Gastroesophageal sphincter (tissue), 4 donors: ENCODE measurements around the gene STT3A. TPM values are rescaled to one million over a fixed set of nuclear protein-coding genes. Genes with fewer than 3 reads are reported as not detected.
A peak's percentile ranks its signal among the peaks of the same experiment; 100 is the strongest.

ENCODE experiments used
- ATAC-seq: fragments of 150-250 bp; one replicate; pipeline ENCODE4 v1.9.1; 2016; ENCODE audit warnings: mild to moderate bottlenecking, moderate library complexity
- H3K27ac ChIP-seq, 4 donors: fragments of 200-600 bp; sonication (generic) in 3 of 4; 1 replicate in 3 of 4; 2 replicates in 1 of 4; pipeline ENCODE4 v1.5.1; 2016 to 2019
- H3K27me3 ChIP-seq: fragments of 200-600 bp; sonication (generic); one replicate; pipeline ENCODE4 v1.5.1; 2019
- H3K36me3 ChIP-seq, 2 donors: fragments of 200-600 bp; sonication (generic); one replicate each; pipeline ENCODE4 v1.5.1; 2019; ENCODE audit warnings: control low read depth in 1 of 2
- H3K4me1 ChIP-seq, 3 donors: fragments of 200-600 bp; sonication (generic); 1 replicate in 2 of 3; 2 replicates in 1 of 3; pipeline ENCODE4 v1.5.1; 2016 to 2019; ENCODE audit warnings: control low read depth in 2 of 3
- H3K4me3 ChIP-seq, 2 donors: fragments of 200-600 bp; sonication (generic); one replicate each; pipeline ENCODE4 v1.5.1; 2019; ENCODE audit warnings: mild to moderate bottlenecking in 1 of 2, moderate library complexity in 1 of 2
- H3K9me3 ChIP-seq, 3 donors: fragments of 200-600 bp; sonication (generic); one replicate each; pipeline ENCODE4 v1.5.1; 2017 to 2019; ENCODE audit warnings: control low read depth in 2 of 3
- EP300 ChIP-seq: sonication (generic); formaldehyde crosslinking; IDR thresholded peaks from one replicate; pipeline ENCODE4 v1.6.1; 2017; ENCODE audit warnings: antibody characterized with exemption, mild to moderate bottlenecking
- POLR2A ChIP-seq, 2 donors: fragments of 450-650 bp; IDR thresholded peaks; one replicate each; pipeline ENCODE4 v1.6.1; 2017; ENCODE audit warnings: antibody characterized with exemption in 2 of 2, mild to moderate bottlenecking in 2 of 2, moderate library complexity in 1 of 2
- POLR2AphosphoS5 ChIP-seq: sonication (generic); formaldehyde crosslinking; IDR thresholded peaks from one replicate; pipeline ENCODE4 v1.6.1; 2017; ENCODE audit warnings: antibody characterized with exemption
- WGBS, 2 donors: methylation state at CpG; one replicate each; pipeline ENCODE4 v1.1.5; 2018; ENCODE audit warnings: low coverage in 1 of 2; 5-methylcytosine and 5-hydroxymethylcytosine counted together
- total RNA-seq, 4 donors: library from RNA; depleted of rRNA; stranded (reverse); fragments of >200 nt; gene quantifications; one replicate each; pipeline ENCODE4 v1.1.0, GENCODE V29; 2016
- TF ChIP-seq, protein P1 (sequence below), 4 experiments: fragments of 200-600 bp in 2 of 4; fragments of 450-650 bp in 2 of 4; sonication (generic) in 1 of 4; IDR thresholded peaks; one replicate each; pipeline ENCODE4 v1.5.1; 2017 to 2019; ENCODE audit warnings: antibody characterized with exemption in 4 of 4, mild to moderate bottlenecking in 2 of 4, moderate library complexity in 2 of 4

STT3A gene
- total RNA-seq, 4 donors from 2014 or later: 58.2 to 71.4 (median 60.9) TPM

DNA sequence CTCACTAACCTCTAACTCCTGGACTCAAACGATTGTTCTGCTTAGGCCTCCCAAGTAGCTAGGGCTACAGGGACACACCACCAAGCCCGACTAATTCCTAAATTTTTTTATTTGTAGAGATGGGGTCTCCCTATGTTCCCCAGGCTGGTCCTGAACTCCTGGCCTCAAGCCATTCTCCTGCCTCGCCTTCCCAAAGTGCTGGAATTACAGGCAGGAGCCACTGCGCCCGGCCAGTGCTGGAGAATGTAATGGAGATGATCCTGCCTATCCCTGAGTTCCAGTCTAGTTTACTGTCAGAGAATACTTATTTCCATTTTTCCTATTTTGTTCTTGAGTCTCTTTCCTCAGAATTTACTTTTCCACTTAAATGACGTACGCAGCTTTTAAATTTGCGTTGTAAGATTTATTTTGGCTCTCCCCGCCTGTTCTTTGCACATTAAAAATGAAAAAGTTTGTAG is 32.1 kb downstream of the STT3A start, which contains the start of gene CHEK1:
Gene CHEK1, plus strand, starts transcription at position 408 of the 458 bp plus-strand sequence. CDS start 1,606 bp downstream, outside the sequence.
- peaks cover 2 to 24% of the 10 kb centered on the region in 2 donors for H3K36me3 ChIP-seq
- 47 to 54% methylated on average over 9 of the region's 9 CpGs for WGBS, 2 donors
- H3K4me3 ChIP-seq: peak within 1 kb of the TSS; percentile 44 to 75
- peaks cover 3 to 37% (median 7%) of the 10 kb centered on the region in 3 donors for H3K4me1 ChIP-seq
- no peaks in the 10 kb centered on the region for H3K27me3 ChIP-seq
- H3K27ac ChIP-seq: peak within 1 kb of the TSS; percentile 64 to 96 (median 95)
- no peak for ATAC-seq
- TF ChIP-seq POLR2AphosphoS5 (no peak), POLR2A (IDR thresholded peaks at IDR 0.05) (no peak), EP300 (no peak)
- TF ChIP-seq, protein P1, sequence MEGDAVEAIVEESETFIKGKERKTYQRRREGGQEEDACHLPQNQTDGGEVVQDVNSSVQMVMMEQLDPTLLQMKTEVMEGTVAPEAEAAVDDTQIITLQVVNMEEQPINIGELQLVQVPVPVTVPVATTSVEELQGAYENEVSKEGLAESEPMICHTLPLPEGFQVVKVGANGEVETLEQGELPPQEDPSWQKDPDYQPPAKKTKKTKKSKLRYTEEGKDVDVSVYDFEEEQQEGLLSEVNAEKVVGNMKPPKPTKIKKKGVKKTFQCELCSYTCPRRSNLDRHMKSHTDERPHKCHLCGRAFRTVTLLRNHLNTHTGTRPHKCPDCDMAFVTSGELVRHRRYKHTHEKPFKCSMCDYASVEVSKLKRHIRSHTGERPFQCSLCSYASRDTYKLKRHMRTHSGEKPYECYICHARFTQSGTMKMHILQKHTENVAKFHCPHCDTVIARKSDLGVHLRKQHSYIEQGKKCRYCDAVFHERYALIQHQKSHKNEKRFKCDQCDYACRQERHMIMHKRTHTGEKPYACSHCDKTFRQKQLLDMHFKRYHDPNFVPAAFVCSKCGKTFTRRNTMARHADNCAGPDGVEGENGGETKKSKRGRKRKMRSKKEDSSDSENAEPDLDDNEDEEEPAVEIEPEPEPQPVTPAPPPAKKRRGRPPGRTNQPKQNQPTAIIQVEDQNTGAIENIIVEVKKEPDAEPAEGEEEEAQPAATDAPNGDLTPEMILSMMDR (IDR thresholded peaks at IDR 0.05): no peak
- H3K9me3 ChIP-seq: no peaks in the 10 kb centered on the region

DNA sequence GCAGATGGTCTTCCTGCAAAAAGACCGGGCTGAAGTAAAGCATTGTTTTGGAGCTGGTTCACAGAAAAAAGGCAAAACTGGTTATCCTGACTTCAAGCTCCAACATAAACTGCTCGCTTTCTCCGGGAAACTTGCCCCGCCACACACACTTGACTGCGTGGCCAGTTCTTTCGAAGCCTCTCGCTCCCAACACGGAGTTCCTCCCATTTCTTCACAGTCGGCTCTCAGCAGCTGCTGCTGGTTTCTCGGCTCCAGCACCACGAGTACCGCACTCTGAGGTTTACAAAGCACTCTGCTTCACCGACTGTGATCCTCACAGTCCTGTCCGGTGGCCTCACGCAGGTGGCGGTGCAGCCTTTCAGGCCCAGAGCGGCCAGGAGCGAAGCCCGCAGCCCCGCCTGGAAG is 32.6 kb downstream of the STT3A start:
- H3K9me3 ChIP-seq: no peaks in the 10 kb centered on the region
- peak overlapping the region; percentile 44 to 75 for H3K4me3 ChIP-seq
- H3K27me3 ChIP-seq: no peaks in the 10 kb centered on the region
- peaks cover 3 to 37% (median 7%) of the 10 kb centered on the region in 3 donors for H3K4me1 ChIP-seq
- TF ChIP-seq EP300 (no peak), POLR2AphosphoS5 (no peak), POLR2A (IDR thresholded peaks at IDR 0.05) (no peak)
- TF ChIP-seq, protein P1 (IDR thresholded peaks at IDR 0.05): no peak
- H3K27ac ChIP-seq: peak overlapping the region; percentile 64 to 96 (median 95)
- peak; percentile 45 for ATAC-seq
- H3K36me3 ChIP-seq: peaks cover 0 to 20% of the 10 kb centered on the region in 2 donors
- 0 to 5% methylated on average over 11 to 12 of the region's 20 CpGs for WGBS, 2 donors

DNA sequence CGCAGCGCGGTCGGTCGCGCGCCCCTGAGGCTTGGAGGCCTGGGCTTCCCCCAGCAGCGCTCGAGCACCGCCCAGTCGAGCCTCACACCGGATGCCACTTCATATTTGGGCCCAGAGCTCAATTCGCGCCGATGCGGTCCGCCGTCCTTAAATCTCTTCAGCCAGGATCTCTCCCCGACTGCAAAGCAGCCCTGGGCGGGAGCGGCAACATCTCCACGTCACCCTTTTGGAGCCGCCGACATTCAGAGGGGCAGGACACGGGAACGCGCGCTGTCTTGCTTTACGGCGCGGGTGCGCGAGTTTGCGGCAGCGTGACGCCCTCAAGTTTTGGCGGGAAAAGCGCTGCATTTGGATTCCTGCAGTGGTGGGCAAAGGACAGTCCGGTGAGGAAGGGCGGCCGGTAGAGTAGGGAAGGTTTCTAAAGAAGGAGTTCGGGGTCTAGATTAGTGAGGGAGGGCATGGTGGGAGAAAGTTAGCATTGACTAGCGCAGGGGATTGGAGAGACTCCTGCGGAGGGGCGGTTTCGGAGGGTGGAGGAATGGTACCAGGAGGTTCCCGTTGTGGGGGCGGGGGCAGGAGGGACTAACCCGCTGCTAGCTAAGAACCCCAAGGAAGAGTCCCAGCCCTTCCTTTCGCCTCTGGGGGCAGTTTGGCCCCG is 33.1 kb downstream of the STT3A start:
- Histone ChIP-seq H3K27me3 (no peaks in the 10 kb centered on the region), H3K27ac (peak overlapping the region; percentile 64 to 96 (median 95)), H3K4me3 (peak overlapping the region; percentile 44 to 75), H3K9me3 (no peaks in the 10 kb centered on the region), H3K4me1 (peaks cover 3 to 37% (median 7%) of the 10 kb centered on the region in 3 donors), H3K36me3 (peaks cover 0 to 15% of the 10 kb centered on the region in 2 donors)
- WGBS, 2 donors: 0 to 2% methylated on average over 13 to 21 of the region's 51 CpGs
- no peak for TF ChIP-seq EP300
- TF ChIP-seq POLR2AphosphoS5: peak; percentile 69
- TF ChIP-seq, protein P1 (IDR thresholded peaks at IDR 0.05): peak in 1 of 4 experiments; percentile 42
- peak; percentile 46 to 51 for TF ChIP-seq POLR2A (IDR thresholded peaks at IDR 0.05)
- ATAC-seq: peak; percentile 94

DNA sequence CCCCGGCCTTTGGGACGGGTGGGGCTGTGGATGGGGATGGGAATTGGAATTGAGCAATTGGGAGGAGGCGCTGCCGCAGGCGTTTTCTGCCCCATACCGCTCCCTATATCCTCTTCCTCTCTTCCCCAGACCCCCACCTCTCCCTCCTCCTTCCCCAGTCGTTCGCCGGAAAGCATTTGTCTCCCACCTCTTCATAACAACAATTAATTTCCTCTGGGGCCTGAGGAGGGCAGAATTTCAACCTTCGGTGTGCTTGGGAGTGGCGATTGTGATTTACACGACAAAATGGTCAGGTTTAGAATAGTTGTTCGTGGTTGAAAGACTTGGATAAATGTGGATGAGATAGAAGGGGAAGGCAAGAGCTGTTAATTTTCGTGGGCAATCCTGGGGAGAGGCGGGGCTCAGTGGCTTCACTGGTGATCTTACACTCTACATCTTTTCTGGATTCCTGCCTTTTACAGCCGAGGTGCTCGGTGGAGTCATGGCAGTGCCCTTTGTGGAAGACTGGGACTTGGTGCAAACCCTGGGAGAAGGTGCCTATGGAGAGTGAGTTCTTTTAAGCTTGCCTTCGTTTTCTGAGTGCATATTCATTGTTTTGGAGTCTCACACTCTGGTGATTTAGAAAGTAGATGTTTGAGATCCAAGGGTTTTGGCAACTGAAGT is 33.8 kb downstream of the STT3A start:
- TF ChIP-seq POLR2A (IDR thresholded peaks at IDR 0.05): no peak
- TF ChIP-seq, protein P1 (IDR thresholded peaks at IDR 0.05): no peak
- no peak for TF ChIP-seq POLR2AphosphoS5
- no peak for TF ChIP-seq EP300
- WGBS, 2 donors: 0 to 1% methylated on average over 7 to 9 of the region's 18 CpGs
- Histone ChIP-seq H3K9me3 (no peaks in the 10 kb centered on the region), H3K27me3 (no peaks in the 10 kb centered on the region), H3K36me3 (peaks cover 0 to 8% of the 10 kb centered on the region in 2 donors), H3K4me3 (peak overlapping the region; percentile 44 to 75), H3K4me1 (peaks cover 3 to 37% (median 7%) of the 10 kb centered on the region in 3 donors), H3K27ac (peak overlapping the region in 3 of 4 donors; percentile 95 to 96 (median 95))
- ATAC-seq: no peak
